Caco-2 (cell line): Measurements from ENCODE around the gene ATP7B. TPM values are rescaled to one million over a fixed set of nuclear protein-coding genes. Genes with fewer than 3 reads are reported as not detected.

Source experiments
- BruUV-seq: library from RNA; stranded (reverse); fragments of 400-500 nt; replicated peaks from 2 replicates; lab custom pipeline; 2021; lab: Mats Ljungman, UMichigan
- CTCF ChIA-PET: fragments of 300-600 bp; sonication (Branson Sonifier 250); formaldehyde crosslinking; loops from one replicate; lab custom pipeline; 2022; ENCODE audit warnings: antibody characterized with exemption; lab: Charles Lee
- POLR2A ChIA-PET: fragments of 300-600 bp; sonication (Branson Sonifier 250); formaldehyde crosslinking; loops from one replicate; lab custom pipeline; 2022; ENCODE audit warnings: antibody characterized with exemption; lab: Charles Lee
- DNase-seq, 2 experiments: peaks; one replicate each; pipeline versions ENCODE4 v3.0.0 to v3.0.0-alpha.2; 2020 to 2022
- H3K27me3 ChIP-seq: replicated peaks from 2 replicates; pipeline ENCODE4 v1.6.0; 2011; ENCODE audit warnings: low read length; ENCODE audit not compliant: control insufficient read depth, insufficient read depth
- H3K36me3 ChIP-seq: 2 replicates; pipeline ENCODE4 v1.5.1; 2011; ENCODE audit warnings: low read length; ENCODE audit not compliant: control insufficient read depth, insufficient read depth
- H3K4me1 ChIP-seq: fragments of 250-450 bp; sonication (Bioruptor Pico); 2 replicates; pipeline ENCODE4 v1.5.1; 2020; ENCODE audit warnings: mild to moderate bottlenecking
- H3K4me3 ChIP-seq: 2 replicates; pipeline ENCODE4 v1.5.1; 2011; ENCODE audit warnings: low read depth, mild to moderate bottlenecking, control low read depth, low read length
- H3K9me3 ChIP-seq: fragments of 250-450 bp; sonication (Bioruptor Pico); 2 replicates; pipeline ENCODE4 v1.5.1; 2020; ENCODE audit warnings: mild to moderate bottlenecking, moderate library complexity
- H3K27ac Mint-ChIP-seq: one replicate; pipeline ENCODE4 v1.8.0; 2022; ENCODE audit warnings: mixed read lengths; ENCODE audit not compliant: unreplicated experiment
- H3K27me3 Mint-ChIP-seq: one replicate; pipeline ENCODE4 v1.8.0; 2022; ENCODE audit warnings: mixed read lengths; ENCODE audit not compliant: insufficient read depth, unreplicated experiment
- H3K36me3 Mint-ChIP-seq: one replicate; pipeline ENCODE4 v1.8.0; 2022; ENCODE audit warnings: mild to moderate bottlenecking, mixed read lengths; ENCODE audit not compliant: insufficient read depth, unreplicated experiment
- H3K4me1 Mint-ChIP-seq: one replicate; pipeline ENCODE4 v1.8.0; 2022; ENCODE audit warnings: low read depth, mixed read lengths; ENCODE audit not compliant: unreplicated experiment
- H3K4me3 Mint-ChIP-seq: one replicate; pipeline ENCODE4 v1.8.0; 2022; ENCODE audit warnings: mild to moderate bottlenecking, moderate library complexity, mixed read lengths; ENCODE audit not compliant: unreplicated experiment
- H3K9me3 Mint-ChIP-seq: one replicate; pipeline ENCODE4 v1.8.0; 2022; ENCODE audit warnings: mixed read lengths; ENCODE audit not compliant: unreplicated experiment
- intact Hi-C: fragments of 100-400 bp; cut with micrococcal nuclease; formaldehyde crosslinking; loops from one replicate; pipeline ENCODE4 v1.10.0; 2022; ENCODE audit not compliant: unreplicated experiment
- total RNA-seq: library from RNA; stranded (reverse); gene quantifications from 2 replicates; pipeline ENCODE4 v1.2.3, GENCODE V29; 2022
- TF ChIP-seq, protein P1 (sequence below), 2 experiments: fragments of 200-600 bp in 1 of 2; IDR thresholded peaks; 1 replicate in 1 of 2; 2 replicates in 1 of 2; pipeline versions ENCODE4 v1.5.1 to v1.8.0; 2011 to 2022; ENCODE audit warnings: antibody characterized with exemption in 1 of 2, control low read depth in 1 of 2, inconsistent platforms in 1 of 2, low read depth in 1 of 2, low read length in 1 of 2, mild to moderate bottlenecking in 1 of 2, moderate library complexity in 1 of 2; ENCODE audit not compliant: insufficient read depth in 1 of 2, severe bottlenecking in 1 of 2, unreplicated experiment in 1 of 2

Gene ATP7B
- total RNA-seq, 1 experiment from 2014 or later = 50.7 TPM

DNA sequence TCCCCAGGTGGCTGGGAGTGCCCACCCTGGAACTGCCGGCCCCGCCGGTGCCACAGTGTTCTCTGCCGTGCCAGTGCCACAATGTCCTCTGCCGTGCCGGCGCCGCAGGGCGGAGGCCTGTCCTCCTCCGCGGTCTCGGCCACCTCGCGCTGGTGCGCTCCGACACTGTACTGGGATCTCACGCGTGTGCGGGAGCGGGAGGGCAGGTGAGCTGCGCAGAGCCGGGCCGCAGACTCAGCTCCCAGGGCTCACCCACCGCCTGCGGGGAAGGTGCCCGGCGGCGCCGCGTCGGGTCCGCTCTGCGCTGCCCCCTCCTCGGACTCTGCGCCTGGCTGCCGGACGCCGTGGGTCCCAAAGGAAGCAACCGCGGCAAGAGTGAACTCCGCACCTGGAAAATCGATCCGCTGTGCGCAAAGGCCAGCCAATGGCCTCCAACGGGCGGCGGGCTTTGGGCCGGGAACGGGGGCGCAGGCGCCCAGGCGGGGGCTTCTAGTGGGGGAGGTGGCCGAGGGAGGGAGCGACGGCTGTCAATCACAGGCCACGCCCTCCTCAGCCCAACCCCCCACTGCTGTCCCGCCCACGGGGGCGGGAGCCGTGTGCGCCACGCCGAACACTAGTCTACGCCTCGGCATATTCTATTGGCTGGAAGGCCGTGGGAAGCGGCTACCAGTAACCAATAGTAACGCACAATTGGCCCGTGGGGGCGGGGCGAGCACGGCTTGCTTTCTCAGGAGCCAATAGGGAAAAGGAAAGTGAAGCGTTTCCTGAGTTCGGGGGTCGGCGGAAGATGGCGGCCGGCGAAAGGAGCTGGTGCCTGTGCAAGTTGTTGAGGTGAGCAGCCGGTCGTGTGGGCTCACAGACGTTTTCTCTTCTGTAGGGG lies 622 bp upstream of the ATP7B start, which contains the start of gene ALG11:
ALG11 (plus strand) TSS at position 767 of the 880 bp plus-strand sequence; CDS start at position 788, 21 bp downstream.
- Histone ChIP-seq H3K36me3 (peaks cover 2% of the 10 kb centered on the region; the same call in 1 of the 2 replicates), H3K4me3 (peak within 1 kb of the TSS; percentile 79), H3K27me3 (no peaks in the 10 kb centered on the region), H3K4me1 (peaks cover 15% of the 10 kb centered on the region), H3K9me3 (no peaks in the 10 kb centered on the region)
- no TSS peak for BruUV-seq
- ChIA-PET POLR2A (interaction anchor here (0.5 to 1.6 kb wide), 4 partner anchors 12 to 60 kb away, joined by 3 to 4 read pairs (median 4); no protein-coding TSS in a partner anchor), CTCF (interaction anchor here (0.6 to 2.1 kb wide), 6 partner anchors 8 to 116 kb away, joined by 3 to 10 read pairs (median 6); no protein-coding TSS in a partner anchor)
- TF ChIP-seq, protein P1, sequence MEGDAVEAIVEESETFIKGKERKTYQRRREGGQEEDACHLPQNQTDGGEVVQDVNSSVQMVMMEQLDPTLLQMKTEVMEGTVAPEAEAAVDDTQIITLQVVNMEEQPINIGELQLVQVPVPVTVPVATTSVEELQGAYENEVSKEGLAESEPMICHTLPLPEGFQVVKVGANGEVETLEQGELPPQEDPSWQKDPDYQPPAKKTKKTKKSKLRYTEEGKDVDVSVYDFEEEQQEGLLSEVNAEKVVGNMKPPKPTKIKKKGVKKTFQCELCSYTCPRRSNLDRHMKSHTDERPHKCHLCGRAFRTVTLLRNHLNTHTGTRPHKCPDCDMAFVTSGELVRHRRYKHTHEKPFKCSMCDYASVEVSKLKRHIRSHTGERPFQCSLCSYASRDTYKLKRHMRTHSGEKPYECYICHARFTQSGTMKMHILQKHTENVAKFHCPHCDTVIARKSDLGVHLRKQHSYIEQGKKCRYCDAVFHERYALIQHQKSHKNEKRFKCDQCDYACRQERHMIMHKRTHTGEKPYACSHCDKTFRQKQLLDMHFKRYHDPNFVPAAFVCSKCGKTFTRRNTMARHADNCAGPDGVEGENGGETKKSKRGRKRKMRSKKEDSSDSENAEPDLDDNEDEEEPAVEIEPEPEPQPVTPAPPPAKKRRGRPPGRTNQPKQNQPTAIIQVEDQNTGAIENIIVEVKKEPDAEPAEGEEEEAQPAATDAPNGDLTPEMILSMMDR (IDR thresholded peaks at IDR 0.05; ENCODE audit: insufficient read depth in 1 of 2, low read depth in 1 of 2, low read length in 1 of 2, severe bottlenecking in 1 of 2, unreplicated experiment in 1 of 2) = no peak
- Mint-ChIP-seq H3K4me3 (peak within 1 kb of the TSS; percentile 99), H3K27ac (peak within 1 kb of the TSS; percentile 98), H3K27me3 (no peaks in the 10 kb centered on the region), H3K36me3 (peaks cover 18% of the 10 kb centered on the region), H3K4me1 (peaks cover 26% of the 10 kb centered on the region), H3K9me3 (peaks cover 2% of the 10 kb centered on the region)
- intact Hi-C loops = loop anchor here (1.0 to 2.0 kb wide), 5 partner anchors 13 to 97 kb away; no protein-coding TSS in a partner anchor
- peak; percentile 100 for DNase-seq

GRCh38 chr13:52009946-52010345 lies 1.3 kb downstream of the ATP7B start:
- Histone ChIP-seq H3K36me3 (0 out of 2 replicates have a peak, but pooled peaks cover 2% of the 10 kb centered on the region), H3K9me3 (no peaks in the 10 kb centered on the region), H3K4me3 (peak overlapping the region; percentile 79), H3K4me1 (peaks cover 27% of the 10 kb centered on the region), H3K27me3 (no peaks in the 10 kb centered on the region)
- DNase-seq = no peak
- Mint-ChIP-seq H3K36me3 (peaks cover 11% of the 10 kb centered on the region), H3K4me3 (peak overlapping the region; percentile 99), H3K27me3 (no peaks in the 10 kb centered on the region), H3K4me1 (peaks cover 44% of the 10 kb centered on the region), H3K9me3 (peaks cover 11% of the 10 kb centered on the region), H3K27ac (no peak overlapping the region)
- ChIA-PET CTCF (interaction anchor here (0.5 kb wide), 1 partner anchor 75 kb away, joined by 3 read pairs; no protein-coding TSS in a partner anchor), POLR2A (no interaction called here)
- TF ChIP-seq, protein P1 (IDR thresholded peaks at IDR 0.05; ENCODE audit: insufficient read depth in 1 of 2, low read depth in 1 of 2, low read length in 1 of 2, severe bottlenecking in 1 of 2, unreplicated experiment in 1 of 2) = no peak
- no TSS peak for BruUV-seq
- intact Hi-C loops = loop anchor here (2.0 kb wide), 1 partner anchor 99 kb away; no protein-coding TSS in a partner anchor

- intact Hi-C loops = no loop called here
- no TSS peak for BruUV-seq
- Histone ChIP-seq H3K4me1 (peaks cover 29% of the 10 kb centered on the region), H3K27me3 (no peaks in the 10 kb centered on the region), H3K9me3 (no peaks in the 10 kb centered on the region), H3K4me3 (no peak overlapping the region), H3K36me3 (0 out of 2 replicates have a peak, but pooled peaks cover 2% of the 10 kb centered on the region)
- ChIA-PET POLR2A (no interaction called here), CTCF (no interaction called here)
- TF ChIP-seq, protein P1 (IDR thresholded peaks at IDR 0.05; ENCODE audit: insufficient read depth in 1 of 2, low read depth in 1 of 2, low read length in 1 of 2, severe bottlenecking in 1 of 2, unreplicated experiment in 1 of 2) = no peak
- Mint-ChIP-seq H3K27me3 (no peaks in the 10 kb centered on the region), H3K4me1 (peaks cover 46% of the 10 kb centered on the region), H3K4me3 (peak overlapping the region; percentile 45), H3K36me3 (peaks cover 2% of the 10 kb centered on the region), H3K9me3 (peaks cover 11% of the 10 kb centered on the region), H3K27ac (peak overlapping the region; percentile 1)
- peak in 1 of 2 experiments; percentile 51 for DNase-seq
These were observed 4.6 kb downstream of the ATP7B start for GRCh38 chr13:52006523-52007245.
